Measurements from ENCODE around the gene C12orf75. TPM values are rescaled to one million over a fixed set of nuclear protein-coding genes. Genes with fewer than 3 reads are reported as not detected.
"Not testable (repeated sequence)": the region's sequence is repeated elsewhere in the genome, so short reads cannot be mapped to it uniquely, and the experiment has no call there.

Gene C12orf75
- polyA plus RNA-seq, 1 donor: 4.9 TPM

- DNase-seq (ENCODE audit: low read depth): not testable (repeated sequence)
These were observed 19.9 kb upstream of the C12orf75 start for GRCh38 chr12:105310476-105311085.

- not testable (repeated sequence) for DNase-seq (ENCODE audit: low read depth)
These were observed 18.6 kb upstream of the C12orf75 start for GRCh38 chr12:105311936-105312335.

- not testable (repeated sequence) for DNase-seq (ENCODE audit: low read depth)
These were observed 16.7 kb upstream of the C12orf75 start for GRCh38 chr12:105313755-105314154.

GRCh38 chr12:105315130-105315529, 15.4 kb upstream of the C12orf75 start:
- DNase-seq (ENCODE audit: low read depth): no peak

GRCh38 chr12:105315726-105316125, 14.8 kb upstream of the C12orf75 start:
- no peak for DNase-seq (ENCODE audit: low read depth)

GRCh38 chr12:105316931-105317852, 13.3 kb upstream of the C12orf75 start:
- no peak for DNase-seq (ENCODE audit: low read depth)

- DNase-seq (ENCODE audit: low read depth): no peak
These were observed 12.4 kb upstream of the C12orf75 start for GRCh38 chr12:105317942-105318621.

GRCh38 chr12:105318651-105319483, 11.6 kb upstream of the C12orf75 start:
- DNase-seq (ENCODE audit: low read depth): no peak

GRCh38 chr12:105319691-105320209, 10.7 kb upstream of the C12orf75 start:
- DNase-seq (ENCODE audit: low read depth): no peak

GRCh38 chr12:105321125-105321524, 9.4 kb upstream of the C12orf75 start:
- no peak for DNase-seq (ENCODE audit: low read depth)

GRCh38 chr12:105322070-105322469, 8.4 kb upstream of the C12orf75 start:
- no peak for DNase-seq (ENCODE audit: low read depth)

- DNase-seq (ENCODE audit: low read depth): no peak
These were observed 5.8 kb upstream of the C12orf75 start for GRCh38 chr12:105324704-105325103.

- DNase-seq (ENCODE audit: low read depth): no peak
These were observed 5.4 kb upstream of the C12orf75 start for GRCh38 chr12:105325117-105325516.

- DNase-seq (ENCODE audit: low read depth): no peak
These were observed 587 bp upstream of the C12orf75 start for GRCh38 chr12:105329926-105330282.

GRCh38 chr12:105330931-105331804, 677 bp downstream of the C12orf75 start:
- DNase-seq (ENCODE audit: low read depth): no peak

- DNase-seq (ENCODE audit: low read depth): no peak
These were observed 1.3 kb downstream of the C12orf75 start for GRCh38 chr12:105331805-105332251.

GRCh38 chr12:105332286-105332685, 1.8 kb downstream of the C12orf75 start:
- not testable (repeated sequence) for DNase-seq (ENCODE audit: low read depth)

GRCh38 chr12:105332925-105333324, 2.4 kb downstream of the C12orf75 start:
- DNase-seq (ENCODE audit: low read depth): no peak

- DNase-seq (ENCODE audit: low read depth): no peak
These were observed 3.5 kb downstream of the C12orf75 start for GRCh38 chr12:105334001-105334400.

- no peak for DNase-seq (ENCODE audit: low read depth)
These were observed 4.1 kb downstream of the C12orf75 start for GRCh38 chr12:105334582-105334981.

All from forelimb muscle (tissue), 1 donor.